HEK293 (cell line): ENCODE results near the gene ITGB1.
A peak's percentile ranks its signal among the peaks of the same experiment; 100 is the strongest.

Experiments
- CTCF ChIP-seq: fragments of 450-650 bp; formaldehyde crosslinking; IDR thresholded peaks from 2 replicates; pipeline ENCODE4 v1.5.1; 2016; ENCODE audit warnings: missing biosample characterization, missing genetic modification characterization
- FEZF1 ChIP-seq: fragments of 450-650 bp; formaldehyde crosslinking; IDR thresholded peaks from 2 replicates; pipeline ENCODE4 v1.5.1; 2016; ENCODE audit warnings: missing biosample characterization, missing genetic modification characterization
- HOXD13 ChIP-seq: sonication (generic); formaldehyde crosslinking; IDR thresholded peaks from 2 replicates; pipeline ENCODE4 v1.8.0; 2022; ENCODE audit warnings: missing genetic modification reagents, borderline replicate concordance
- KLF16 ChIP-seq: fragments of 450-650 bp; formaldehyde crosslinking; IDR thresholded peaks from 2 replicates; pipeline ENCODE4 v1.5.1; 2017; ENCODE audit warnings: missing biosample characterization, missing genetic modification characterization
- PATZ1 ChIP-seq: fragments of 450-650 bp; formaldehyde crosslinking; IDR thresholded peaks from 2 replicates; pipeline ENCODE4 v1.5.1; 2016; ENCODE audit warnings: missing biosample characterization, missing genetic modification characterization
- PRDM1 ChIP-seq: fragments of 450-650 bp; formaldehyde crosslinking; IDR thresholded peaks from 2 replicates; pipeline ENCODE4; 2016; ENCODE audit warnings: missing biosample characterization, missing genetic modification characterization
- PRDM10 ChIP-seq: fragments of 450-650 bp; formaldehyde crosslinking; IDR thresholded peaks from 2 replicates; pipeline ENCODE4 v1.5.1; 2016; ENCODE audit warnings: missing biosample characterization, missing genetic modification characterization
- PRDM6 ChIP-seq: fragments of 450-650 bp; formaldehyde crosslinking; IDR thresholded peaks from 2 replicates; pipeline ENCODE4 v1.5.1; 2017; ENCODE audit warnings: missing biosample characterization, missing genetic modification characterization
- SCRT1 ChIP-seq: fragments of 450-650 bp; formaldehyde crosslinking; IDR thresholded peaks from 2 replicates; pipeline ENCODE4 v1.5.1; 2016; ENCODE audit warnings: missing biosample characterization, missing genetic modification characterization, borderline replicate concordance
- SETDB1 ChIP-seq: IDR thresholded peaks from one replicate; pipeline ENCODE4 v1.6.1; 2017; ENCODE audit warnings: mild to moderate bottlenecking, low read length, moderate library complexity, mixed read lengths; ENCODE audit not compliant: insufficient read length
- TCF7L2 ChIP-seq: IDR thresholded peaks from 2 replicates; pipeline ENCODE4 v1.6.1; 2011; ENCODE audit warnings: low read depth, mild to moderate bottlenecking, inconsistent platforms, low read length, moderate library complexity, borderline replicate concordance
- ZBTB17 ChIP-seq: fragments of 450-650 bp; formaldehyde crosslinking; IDR thresholded peaks from 2 replicates; pipeline ENCODE4 v1.5.1; 2016; ENCODE audit warnings: missing biosample characterization, missing genetic modification characterization
- ZBTB48 ChIP-seq: fragments of 450-650 bp; formaldehyde crosslinking; IDR thresholded peaks from 2 replicates; pipeline ENCODE4 v1.5.1; 2016; ENCODE audit warnings: missing biosample characterization, missing genetic modification characterization
- ZFP69B ChIP-seq: fragments of 450-650 bp; formaldehyde crosslinking; IDR thresholded peaks from 2 replicates; pipeline ENCODE4 v1.5.1; 2016; ENCODE audit warnings: missing biosample characterization, missing genetic modification characterization
- ZNF433 ChIP-seq: fragments of 450-650 bp; formaldehyde crosslinking; IDR thresholded peaks from 2 replicates; pipeline ENCODE4 v1.5.1; 2016; ENCODE audit warnings: missing biosample characterization, missing genetic modification characterization, low read depth
- ZNF549 ChIP-seq: fragments of 450-650 bp; IDR thresholded peaks from 2 replicates; pipeline ENCODE4 v1.5.1; 2018; ENCODE audit warnings: missing biosample characterization, missing genetic modification characterization, mild to moderate bottlenecking, inconsistent platforms, moderate library complexity
- ZNF596 ChIP-seq: fragments of 450-650 bp; IDR thresholded peaks from 2 replicates; pipeline ENCODE4 v1.5.0; 2018; ENCODE audit warnings: missing biosample characterization, mild to moderate bottlenecking, missing genetic modification characterization, moderate library complexity
- ZNF610 ChIP-seq: fragments of 450-650 bp; formaldehyde crosslinking; IDR thresholded peaks from 2 replicates; pipeline ENCODE4 v1.5.1; 2016; ENCODE audit warnings: missing biosample characterization, missing genetic modification characterization, borderline replicate concordance
- ZNF843 ChIP-seq: fragments of 450-650 bp; formaldehyde crosslinking; IDR thresholded peaks from 2 replicates; pipeline ENCODE4 v1.5.1; 2016; ENCODE audit warnings: missing biosample characterization, missing genetic modification characterization
- ZSCAN30 ChIP-seq: fragments of 450-650 bp; IDR thresholded peaks from 2 replicates; pipeline ENCODE4 v1.5.1; 2018; ENCODE audit warnings: missing biosample characterization, mild to moderate bottlenecking, missing genetic modification characterization, moderate library complexity
- ZXDB ChIP-seq: fragments of 450-650 bp; formaldehyde crosslinking; IDR thresholded peaks from 2 replicates; pipeline ENCODE4 v1.5.1; 2016; ENCODE audit warnings: missing biosample characterization, missing genetic modification characterization
- TF ChIP-seq, protein P1 (sequence below): fragments of 450-650 bp; formaldehyde crosslinking; IDR thresholded peaks from 2 replicates; pipeline ENCODE4 v1.5.1; 2016; ENCODE audit warnings: missing biosample characterization, missing genetic modification characterization
- TF ChIP-seq, protein P2 (sequence below): fragments of 450-650 bp; formaldehyde crosslinking; IDR thresholded peaks from 2 replicates; pipeline ENCODE4 v1.5.1; 2017; ENCODE audit warnings: missing biosample characterization, missing genetic modification characterization
- TF ChIP-seq, protein P3 (sequence below): fragments of 450-650 bp; formaldehyde crosslinking; IDR thresholded peaks from 2 replicates; pipeline ENCODE4 v1.5.1; 2016; ENCODE audit warnings: missing biosample characterization, missing genetic modification characterization
- TF ChIP-seq, protein P4 (sequence below): fragments of 450-650 bp; formaldehyde crosslinking; IDR thresholded peaks from 2 replicates; pipeline ENCODE4 v1.5.1; 2017; ENCODE audit warnings: missing biosample characterization, missing genetic modification characterization

Gene ITGB1

GRCh38 chr10:32948451-32948850 lies 9.6 kb downstream of the ITGB1 start (continued):
- TF ChIP-seq CTCF (tag by site-specific recombination) (no peak), PATZ1 (peak; percentile 44; the same call in 1 of the 2 replicates), ZSCAN30 (tag by site-specific recombination) (0 out of 2 replicates have a peak, but pooled peaks have one; percentile 21), ZNF843 (peak; percentile 81), PRDM1 (tag by site-specific recombination) (no peak), ZXDB (tag by site-specific recombination) (peak; percentile 75; the same call in 1 of the 2 replicates), ZNF433 (tag by site-specific recombination) (no peak), ZBTB17 (tag by site-specific recombination) (peak; percentile 56), KLF16 (tag by site-specific recombination) (peak; percentile 73; the same call in 1 of the 2 replicates), SETDB1 (peak; percentile 73), TCF7L2 (peak; percentile 87), PRDM10 (peak; percentile 55), FEZF1 (tag by site-specific recombination) (peak; percentile 73), SCRT1 (tag by site-specific recombination) (no peak), HOXD13 (0 out of 2 replicates have a peak, but pooled peaks have one; percentile 13), ZNF610 (tag by site-specific recombination) (peak; percentile 38; the same call in 1 of the 2 replicates), ZNF549 (tag by site-specific recombination) (no peak), PRDM6 (peak; percentile 38; the same call in 1 of the 2 replicates), ZNF596 (tag by site-specific recombination) (0 out of 2 replicates have a peak, but pooled peaks have one; percentile 16), ZFP69B (tag by site-specific recombination) (0 out of 2 replicates have a peak, but pooled peaks have one; percentile 28), ZBTB48 (peak; percentile 52; the same call in 1 of the 2 replicates)
- TF ChIP-seq, protein P1, sequence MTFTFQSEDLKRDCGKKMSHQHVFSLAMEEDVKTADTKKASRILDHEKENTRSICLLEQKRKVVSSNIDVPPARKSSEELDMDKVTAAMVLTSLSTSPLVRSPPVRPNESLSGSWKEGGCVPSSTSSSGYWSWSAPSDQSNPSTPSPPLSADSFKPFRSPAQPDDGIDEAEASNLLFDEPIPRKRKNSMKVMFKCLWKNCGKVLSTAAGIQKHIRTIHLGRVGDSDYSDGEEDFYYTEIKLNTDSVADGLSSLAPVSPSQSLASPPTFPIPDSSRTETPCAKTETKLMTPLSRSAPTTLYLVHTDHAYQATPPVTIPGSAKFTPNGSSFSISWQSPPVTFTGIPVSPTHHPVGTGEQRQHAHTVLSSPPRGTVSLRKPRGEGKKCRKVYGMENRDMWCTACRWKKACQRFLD (tag by site-specific recombination) = no peak
- TF ChIP-seq, protein P2, sequence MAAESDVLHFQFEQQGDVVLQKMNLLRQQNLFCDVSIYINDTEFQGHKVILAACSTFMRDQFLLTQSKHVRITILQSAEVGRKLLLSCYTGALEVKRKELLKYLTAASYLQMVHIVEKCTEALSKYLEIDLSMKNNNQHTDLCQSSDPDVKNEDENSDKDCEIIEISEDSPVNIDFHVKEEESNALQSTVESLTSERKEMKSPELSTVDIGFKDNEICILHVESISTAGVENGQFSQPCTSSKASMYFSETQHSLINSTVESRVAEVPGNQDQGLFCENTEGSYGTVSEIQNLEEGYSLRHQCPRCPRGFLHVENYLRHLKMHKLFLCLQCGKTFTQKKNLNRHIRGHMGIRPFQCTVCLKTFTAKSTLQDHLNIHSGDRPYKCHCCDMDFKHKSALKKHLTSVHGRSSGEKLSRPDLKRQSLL (tag by site-specific recombination) = no peak
- TF ChIP-seq, protein P3, sequence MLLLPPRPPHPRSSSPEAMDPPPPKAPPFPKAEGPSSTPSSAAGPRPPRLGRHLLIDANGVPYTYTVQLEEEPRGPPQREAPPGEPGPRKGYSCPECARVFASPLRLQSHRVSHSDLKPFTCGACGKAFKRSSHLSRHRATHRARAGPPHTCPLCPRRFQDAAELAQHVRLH (tag by site-specific recombination) = 0 out of 2 replicates have a peak, but pooled peaks have one; percentile 63
- TF ChIP-seq, protein P4, sequence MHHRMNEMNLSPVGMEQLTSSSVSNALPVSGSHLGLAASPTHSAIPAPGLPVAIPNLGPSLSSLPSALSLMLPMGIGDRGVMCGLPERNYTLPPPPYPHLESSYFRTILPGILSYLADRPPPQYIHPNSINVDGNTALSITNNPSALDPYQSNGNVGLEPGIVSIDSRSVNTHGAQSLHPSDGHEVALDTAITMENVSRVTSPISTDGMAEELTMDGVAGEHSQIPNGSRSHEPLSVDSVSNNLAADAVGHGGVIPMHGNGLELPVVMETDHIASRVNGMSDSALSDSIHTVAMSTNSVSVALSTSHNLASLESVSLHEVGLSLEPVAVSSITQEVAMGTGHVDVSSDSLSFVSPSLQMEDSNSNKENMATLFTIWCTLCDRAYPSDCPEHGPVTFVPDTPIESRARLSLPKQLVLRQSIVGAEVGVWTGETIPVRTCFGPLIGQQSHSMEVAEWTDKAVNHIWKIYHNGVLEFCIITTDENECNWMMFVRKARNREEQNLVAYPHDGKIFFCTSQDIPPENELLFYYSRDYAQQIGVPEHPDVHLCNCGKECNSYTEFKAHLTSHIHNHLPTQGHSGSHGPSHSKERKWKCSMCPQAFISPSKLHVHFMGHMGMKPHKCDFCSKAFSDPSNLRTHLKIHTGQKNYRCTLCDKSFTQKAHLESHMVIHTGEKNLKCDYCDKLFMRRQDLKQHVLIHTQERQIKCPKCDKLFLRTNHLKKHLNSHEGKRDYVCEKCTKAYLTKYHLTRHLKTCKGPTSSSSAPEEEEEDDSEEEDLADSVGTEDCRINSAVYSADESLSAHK (tag by site-specific recombination) = no peak
